ENCODE measurements around the gene FAM83E. TPM values are rescaled to one million over a fixed set of nuclear protein-coding genes. Genes with fewer than 3 reads are reported as not detected.
A peak's percentile ranks its signal among the peaks of the same experiment; 100 is the strongest.

The FAM83E gene
- total and polyA plus RNA-seq, 2 experiments from 2014 or later: 1.0 to 2.3 TPM

DNA sequence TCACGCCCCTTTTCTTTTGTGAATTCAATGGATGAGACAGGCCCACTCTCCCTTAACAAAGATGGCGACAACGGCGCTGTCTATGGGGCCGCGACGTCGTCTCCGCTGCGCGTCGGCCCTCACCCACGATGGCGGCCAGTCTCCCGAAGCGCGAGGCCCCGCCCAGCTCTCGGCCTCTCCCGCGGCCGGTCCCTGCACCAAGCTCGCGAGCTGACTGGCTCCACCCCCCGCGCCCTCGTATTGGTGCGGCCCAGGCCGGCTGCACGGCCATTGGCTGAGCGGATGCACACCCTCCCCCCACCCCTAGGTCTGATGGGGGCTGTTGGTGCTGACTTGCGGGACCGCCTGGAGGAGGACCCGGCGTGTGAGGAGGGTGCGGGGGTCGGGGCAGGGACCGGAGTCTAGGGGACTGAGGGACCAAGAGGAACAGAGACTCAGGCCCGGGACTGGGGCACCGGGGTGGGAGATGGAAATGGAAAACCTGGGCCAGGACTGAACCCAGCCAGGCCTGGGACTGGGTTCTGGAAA is 9.3 kb upstream of the FAM83E start:
- DNase-seq (ENCODE audit: low spot score): peak; percentile 99
- Histone ChIP-seq H3F3A (replicated peaks; ENCODE audit: low read depth) (0 out of 2 replicates have a peak, but pooled peaks cover 9% of the 10 kb centered on the region), H3K36me3 (ENCODE audit: insufficient read depth) (no peaks in the 10 kb centered on the region), H4K20me1 (replicated peaks; ENCODE audit: insufficient read depth) (peaks cover 13% of the 10 kb centered on the region), H3K4me2 (peak overlapping the region; percentile 94), H3K79me2 (replicated peaks; ENCODE audit: insufficient read depth) (peaks cover 19% of the 10 kb centered on the region), H3K9me2 (ENCODE audit: insufficient read depth) (no peaks in the 10 kb centered on the region), H2AFZ (no peak overlapping the region), H3K27me3 (ENCODE audit: insufficient read depth) (no peaks in the 10 kb centered on the region), H3K27ac (ENCODE audit: low read depth) (peak overlapping the region; percentile 91), H3K4me3 (peak overlapping the region; percentile 92), H3K4me1 (ENCODE audit: insufficient read depth) (peaks cover 15% of the 10 kb centered on the region)
- no peak for TF ChIP-seq NANOG (IDR thresholded peaks at IDR 0.05; ENCODE audit: borderline replicate concordance)
- TF ChIP-seq POLR2AphosphoS5 (IDR thresholded peaks at IDR 0.05; ENCODE audit: low read depth): peak; percentile 91
- no peak for TF ChIP-seq ZNF114 (CRISPR knock-in tag; IDR thresholded peaks at IDR 0.05)
- TF ChIP-seq, protein P1, sequence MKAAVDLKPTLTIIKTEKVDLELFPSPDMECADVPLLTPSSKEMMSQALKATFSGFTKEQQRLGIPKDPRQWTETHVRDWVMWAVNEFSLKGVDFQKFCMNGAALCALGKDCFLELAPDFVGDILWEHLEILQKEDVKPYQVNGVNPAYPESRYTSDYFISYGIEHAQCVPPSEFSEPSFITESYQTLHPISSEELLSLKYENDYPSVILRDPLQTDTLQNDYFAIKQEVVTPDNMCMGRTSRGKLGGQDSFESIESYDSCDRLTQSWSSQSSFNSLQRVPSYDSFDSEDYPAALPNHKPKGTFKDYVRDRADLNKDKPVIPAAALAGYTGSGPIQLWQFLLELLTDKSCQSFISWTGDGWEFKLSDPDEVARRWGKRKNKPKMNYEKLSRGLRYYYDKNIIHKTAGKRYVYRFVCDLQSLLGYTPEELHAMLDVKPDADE (IDR thresholded peaks at IDR 0.05): peak; percentile 60; the same call in 1 of the 2 replicates
- TF ChIP-seq CREB1 (CRISPR knock-in tag; IDR thresholded peaks at IDR 0.05; ENCODE audit: low read depth): peak; percentile 88
- peak; percentile 77 for ATAC-seq
- no peaks in the 10 kb centered on the region; the same call in 2 of the 3 replicates for H3K9me3 Mint-ChIP-seq
- H3K4me3 Mint-ChIP-seq: peak overlapping the region; percentile 72
- H3K27me3 Mint-ChIP-seq (ENCODE audit: insufficient read depth, low read depth, poor library complexity): peaks cover 16% of the 10 kb centered on the region
- H3K36me3 Mint-ChIP-seq (ENCODE audit: low read depth): peaks cover 11% of the 10 kb centered on the region; the same call in 2 of the 3 replicates
- peak overlapping the region; percentile 93 for H3K27ac Mint-ChIP-seq
- H3K4me1 Mint-ChIP-seq: peaks cover 35% of the 10 kb centered on the region

DNA sequence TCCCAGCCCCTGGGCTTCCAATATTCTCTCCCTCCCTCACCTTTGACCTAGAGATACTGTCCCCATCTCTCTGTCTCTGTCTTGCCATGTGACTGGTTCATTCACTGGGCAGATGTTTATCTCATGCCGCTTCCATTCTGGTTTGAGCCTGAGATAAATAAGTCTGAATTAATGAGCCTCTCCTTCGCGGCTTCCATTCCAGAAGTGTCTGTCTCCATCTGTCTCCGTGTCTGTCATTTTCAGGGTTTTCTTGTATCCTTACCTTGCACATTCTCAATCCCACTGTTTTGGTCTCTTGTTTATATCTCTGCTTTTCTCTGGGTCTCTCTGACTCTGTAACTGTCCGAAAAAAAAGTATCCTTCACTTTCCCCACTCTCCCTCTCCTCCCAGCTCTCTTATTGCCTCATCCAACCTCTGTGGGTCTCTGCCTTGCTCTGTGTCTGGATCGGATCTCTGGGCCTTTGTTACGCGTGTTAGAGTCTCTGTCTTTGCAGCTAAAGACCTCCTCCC is 8.7 kb upstream of the FAM83E start:
- Mint-ChIP-seq H3K9me3 (no peaks in the 10 kb centered on the region; the same call in 1 of the 3 replicates), H3K36me3 (ENCODE audit: low read depth) (peaks cover 14% of the 10 kb centered on the region), H3K4me1 (peaks cover 32% of the 10 kb centered on the region), H3K27me3 (ENCODE audit: insufficient read depth, low read depth, poor library complexity) (peaks cover 17% of the 10 kb centered on the region), H3K27ac (peak overlapping the region; percentile 93), H3K4me3 (peak overlapping the region; percentile 72)
- DNase-seq (ENCODE audit: low spot score): no peak
- Histone ChIP-seq H3K4me1 (ENCODE audit: insufficient read depth) (peaks cover 15% of the 10 kb centered on the region), H3F3A (replicated peaks; ENCODE audit: low read depth) (peaks cover 9% of the 10 kb centered on the region), H3K4me3 (peak overlapping the region; percentile 45), H3K79me2 (replicated peaks; ENCODE audit: insufficient read depth) (peaks cover 23% of the 10 kb centered on the region), H3K36me3 (ENCODE audit: insufficient read depth) (no peaks in the 10 kb centered on the region; the same call in 1 of the 2 replicates), H3K9me2 (ENCODE audit: insufficient read depth) (no peaks in the 10 kb centered on the region), H3K27me3 (ENCODE audit: insufficient read depth) (no peaks in the 10 kb centered on the region), H4K20me1 (replicated peaks; ENCODE audit: insufficient read depth) (peaks cover 13% of the 10 kb centered on the region), H2AFZ (no peak overlapping the region), H3K4me2 (peak overlapping the region; percentile 75), H3K27ac (ENCODE audit: low read depth) (peak overlapping the region; percentile 56)
- no peak for TF ChIP-seq JUNB (IDR thresholded peaks at IDR 0.05; ENCODE audit: unreplicated experiment)
- no peak for ATAC-seq

DNA sequence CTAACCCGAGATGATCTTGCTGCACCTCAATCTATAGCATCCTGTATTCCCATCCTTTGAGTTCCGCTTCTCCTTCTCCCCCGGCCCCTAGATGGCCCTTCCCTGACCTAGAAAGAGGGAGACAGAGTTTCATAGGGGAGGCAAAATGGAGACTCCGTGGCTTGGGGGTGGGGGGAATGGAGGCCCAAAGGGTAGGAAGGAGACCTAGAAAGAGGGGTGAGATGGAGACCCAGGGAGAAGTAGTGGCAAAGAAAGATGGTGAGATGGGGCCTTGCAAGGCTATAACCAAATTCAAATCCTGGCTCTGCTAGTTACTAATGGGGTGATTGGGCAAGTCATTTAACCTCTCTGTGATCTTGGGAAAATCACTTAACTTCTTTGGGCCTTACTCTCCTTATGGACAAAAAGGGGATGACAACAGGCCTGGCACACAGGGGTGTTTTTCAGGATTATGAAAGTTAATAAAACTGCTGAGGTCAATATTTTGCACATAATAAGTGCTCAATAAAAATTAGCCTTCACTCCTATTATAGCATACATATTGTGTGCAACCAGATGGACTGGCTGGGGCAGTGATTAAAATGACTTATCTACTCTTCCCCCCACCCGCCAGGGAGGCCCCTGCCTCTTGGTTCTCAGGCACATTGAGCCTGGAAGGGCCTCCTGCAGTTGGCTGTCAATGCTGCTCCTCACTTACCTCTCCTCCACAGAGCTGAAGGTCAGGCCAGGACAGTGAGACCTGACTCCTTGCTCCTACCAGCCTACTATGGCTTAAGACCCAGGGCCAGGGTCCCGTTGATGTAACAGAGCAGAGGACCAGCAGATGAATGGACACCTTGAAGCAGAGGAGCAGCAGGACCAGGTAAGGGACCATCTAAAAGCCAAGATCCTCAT is 5.1 kb upstream of the FAM83E start:
- peak overlapping the region; percentile 78 for H3K27ac ChIP-seq (ENCODE audit: low read depth)
- H4K20me1 ChIP-seq (replicated peaks; ENCODE audit: insufficient read depth): peaks cover 21% of the 10 kb centered on the region
- H3K4me3 ChIP-seq: peak overlapping the region; percentile 97
- H3K9me2 ChIP-seq (ENCODE audit: insufficient read depth): no peaks in the 10 kb centered on the region
- H2AFZ ChIP-seq: peak overlapping the region; percentile 15; the same call in 1 of the 2 replicates
- peaks cover 31% of the 10 kb centered on the region for H3K27me3 Mint-ChIP-seq (ENCODE audit: insufficient read depth, low read depth, poor library complexity)
- no peaks in the 10 kb centered on the region for H3K27me3 ChIP-seq (ENCODE audit: insufficient read depth)
- peaks cover 41% of the 10 kb centered on the region for H3F3A ChIP-seq (replicated peaks; ENCODE audit: low read depth)
- H3K9me3 Mint-ChIP-seq: no peaks in the 10 kb centered on the region; the same call in 1 of the 3 replicates
- H3K4me3 Mint-ChIP-seq: peak overlapping the region; percentile 93
- peak overlapping the region; percentile 86 for H3K4me2 ChIP-seq
- H3K36me3 ChIP-seq (ENCODE audit: insufficient read depth): peaks cover 32% of the 10 kb centered on the region
- H3K27ac Mint-ChIP-seq: peak overlapping the region; percentile 98
- peaks cover 45% of the 10 kb centered on the region for H3K4me1 Mint-ChIP-seq
- peaks cover 45% of the 10 kb centered on the region for H3K79me2 ChIP-seq (replicated peaks; ENCODE audit: insufficient read depth)
- no peak for ATAC-seq
- DNase-seq (ENCODE audit: low spot score): no peak
- H3K36me3 Mint-ChIP-seq (ENCODE audit: low read depth): peaks cover 48% of the 10 kb centered on the region
- peaks cover 35% of the 10 kb centered on the region for H3K4me1 ChIP-seq (ENCODE audit: insufficient read depth)
- TF ChIP-seq, protein P2, sequence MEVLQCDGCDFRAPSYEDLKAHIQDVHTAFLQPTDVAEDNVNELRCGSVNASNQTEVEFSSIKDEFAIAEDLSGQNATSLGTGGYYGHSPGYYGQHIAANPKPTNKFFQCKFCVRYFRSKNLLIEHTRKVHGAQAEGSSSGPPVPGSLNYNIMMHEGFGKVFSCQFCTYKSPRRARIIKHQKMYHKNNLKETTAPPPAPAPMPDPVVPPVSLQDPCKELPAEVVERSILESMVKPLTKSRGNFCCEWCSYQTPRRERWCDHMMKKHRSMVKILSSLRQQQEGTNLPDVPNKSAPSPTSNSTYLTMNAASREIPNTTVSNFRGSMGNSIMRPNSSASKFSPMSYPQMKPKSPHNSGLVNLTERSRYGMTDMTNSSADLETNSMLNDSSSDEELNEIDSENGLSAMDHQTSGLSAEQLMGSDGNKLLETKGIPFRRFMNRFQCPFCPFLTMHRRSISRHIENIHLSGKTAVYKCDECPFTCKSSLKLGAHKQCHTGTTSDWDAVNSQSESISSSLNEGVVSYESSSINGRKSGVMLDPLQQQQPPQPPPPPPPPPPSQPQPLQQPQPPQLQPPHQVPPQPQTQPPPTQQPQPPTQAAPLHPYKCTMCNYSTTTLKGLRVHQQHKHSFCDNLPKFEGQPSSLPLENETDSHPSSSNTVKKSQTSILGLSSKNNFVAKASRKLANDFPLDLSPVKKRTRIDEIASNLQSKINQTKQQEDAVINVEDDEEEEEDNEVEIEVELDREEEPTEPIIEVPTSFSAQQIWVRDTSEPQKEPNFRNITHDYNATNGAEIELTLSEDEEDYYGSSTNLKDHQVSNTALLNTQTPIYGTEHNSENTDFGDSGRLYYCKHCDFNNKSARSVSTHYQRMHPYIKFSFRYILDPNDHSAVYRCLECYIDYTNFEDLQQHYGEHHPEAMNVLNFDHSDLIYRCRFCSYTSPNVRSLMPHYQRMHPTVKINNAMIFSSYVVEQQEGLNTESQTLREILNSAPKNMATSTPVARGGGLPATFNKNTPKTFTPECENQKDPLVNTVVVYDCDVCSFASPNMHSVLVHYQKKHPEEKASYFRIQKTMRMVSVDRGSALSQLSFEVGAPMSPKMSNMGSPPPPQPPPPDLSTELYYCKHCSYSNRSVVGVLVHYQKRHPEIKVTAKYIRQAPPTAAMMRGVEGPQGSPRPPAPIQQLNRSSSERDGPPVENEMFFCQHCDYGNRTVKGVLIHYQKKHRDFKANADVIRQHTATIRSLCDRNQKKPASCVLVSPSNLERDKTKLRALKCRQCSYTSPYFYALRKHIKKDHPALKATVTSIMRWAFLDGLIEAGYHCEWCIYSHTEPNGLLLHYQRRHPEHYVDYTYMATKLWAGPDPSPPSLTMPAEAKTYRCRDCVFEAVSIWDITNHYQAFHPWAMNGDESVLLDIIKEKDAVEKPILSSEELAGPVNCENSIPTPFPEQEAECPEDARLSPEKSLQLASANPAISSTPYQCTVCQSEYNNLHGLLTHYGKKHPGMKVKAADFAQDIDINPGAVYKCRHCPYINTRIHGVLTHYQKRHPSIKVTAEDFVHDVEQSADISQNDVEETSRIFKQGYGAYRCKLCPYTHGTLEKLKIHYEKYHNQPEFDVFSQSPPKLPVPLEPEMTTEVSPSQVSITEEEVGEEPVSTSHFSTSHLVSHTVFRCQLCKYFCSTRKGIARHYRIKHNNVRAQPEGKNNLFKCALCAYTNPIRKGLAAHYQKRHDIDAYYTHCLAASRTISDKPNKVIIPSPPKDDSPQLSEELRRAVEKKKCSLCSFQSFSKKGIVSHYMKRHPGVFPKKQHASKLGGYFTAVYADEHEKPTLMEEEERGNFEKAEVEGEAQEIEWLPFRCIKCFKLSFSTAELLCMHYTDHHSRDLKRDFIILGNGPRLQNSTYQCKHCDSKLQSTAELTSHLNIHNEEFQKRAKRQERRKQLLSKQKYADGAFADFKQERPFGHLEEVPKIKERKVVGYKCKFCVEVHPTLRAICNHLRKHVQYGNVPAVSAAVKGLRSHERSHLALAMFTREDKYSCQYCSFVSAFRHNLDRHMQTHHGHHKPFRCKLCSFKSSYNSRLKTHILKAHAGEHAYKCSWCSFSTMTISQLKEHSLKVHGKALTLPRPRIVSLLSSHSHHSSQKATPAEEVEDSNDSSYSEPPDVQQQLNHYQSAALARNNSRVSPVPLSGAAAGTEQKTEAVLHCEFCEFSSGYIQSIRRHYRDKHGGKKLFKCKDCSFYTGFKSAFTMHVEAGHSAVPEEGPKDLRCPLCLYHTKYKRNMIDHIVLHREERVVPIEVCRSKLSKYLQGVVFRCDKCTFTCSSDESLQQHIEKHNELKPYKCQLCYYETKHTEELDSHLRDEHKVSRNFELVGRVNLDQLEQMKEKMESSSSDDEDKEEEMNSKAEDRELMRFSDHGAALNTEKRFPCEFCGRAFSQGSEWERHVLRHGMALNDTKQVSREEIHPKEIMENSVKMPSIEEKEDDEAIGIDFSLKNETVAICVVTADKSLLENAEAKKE (CRISPR knock-in tag; IDR thresholded peaks at IDR 0.05): no peak
